IMR-90 (cell line): ENCODE data around the gene MACROD1. TPM values are rescaled to one million over a fixed set of nuclear protein-coding genes. Genes with fewer than 3 reads are reported as not detected.

Experiments used
- ATAC-seq: fragments of 200-7000 bp; cut with Tn5 transposase; 2 replicates; pipeline ENCODE4 v1.9.1; 2020; ENCODE audit warnings: low read depth, mild to moderate bottlenecking, moderate library complexity
- BruUV-seq: library from RNA; stranded (reverse); fragments of 400-500 nt; replicated peaks from 2 replicates; lab custom pipeline; 2021; lab: Mats Ljungman, UMichigan
- CTCF ChIA-PET: fragments of 300-600 bp; formaldehyde crosslinking; extraction: SDS; loops from one replicate; lab custom pipeline; 2021; ENCODE audit warnings: antibody characterized with exemption; lab: Yijun Ruan, JAX
- POLR2A ChIA-PET: fragments of 300-600 bp; sonication (Branson Sonifier 250); formaldehyde crosslinking; loops from one replicate; lab custom pipeline; 2022; ENCODE audit warnings: antibody characterized with exemption; ENCODE audit not compliant: unreplicated experiment; lab: Charles Lee
- DNase-seq: peaks from one replicate; pipeline ENCODE4 v3.0.0; 2013
- H2AFZ ChIP-seq: replicated peaks from 2 replicates; pipeline ENCODE3; 2013; ENCODE audit warnings: low read length, mild to moderate bottlenecking; ENCODE audit not compliant: poor library complexity
- H2AK5ac ChIP-seq: 2 replicates; pipeline ENCODE4 v1.6.1; 2013; ENCODE audit warnings: low read depth, low read length, inconsistent platforms
- H2AK9ac ChIP-seq: replicated peaks from 2 replicates; pipeline ENCODE3; 2013; ENCODE audit warnings: mild to moderate bottlenecking, low read depth, low read length, moderate library complexity; ENCODE audit not compliant: poor library complexity
- H2BK120ac ChIP-seq: 2 replicates; pipeline ENCODE4 v1.6.1; 2013; ENCODE audit warnings: low read depth, low read length, inconsistent platforms
- H2BK15ac ChIP-seq: 3 replicates; pipeline ENCODE4 v1.6.1; 2013; ENCODE audit warnings: low read depth, low read length, inconsistent platforms
- H2BK20ac ChIP-seq: 2 replicates; pipeline ENCODE4 v1.6.1; 2013; ENCODE audit warnings: low read depth, mild to moderate bottlenecking, inconsistent platforms, low read length, moderate library complexity
- H2BK5ac ChIP-seq: 2 replicates; pipeline ENCODE4 v1.6.1; 2013; ENCODE audit warnings: mild to moderate bottlenecking, low read depth, low read length, inconsistent platforms; ENCODE audit not compliant: poor library complexity, severe bottlenecking
- H3K14ac ChIP-seq: replicated peaks from 2 replicates; pipeline ENCODE4 v1.6.1; 2013; ENCODE audit warnings: low read depth, low read length, inconsistent platforms
- H3K18ac ChIP-seq: 2 replicates; pipeline ENCODE4 v1.6.1; 2013; ENCODE audit warnings: low read depth, low read length, control low read depth
- H3K23ac ChIP-seq: 2 replicates; pipeline ENCODE4 v1.6.1; 2013; ENCODE audit warnings: low read depth, low read length, inconsistent platforms
- H3K27ac ChIP-seq: 2 replicates; pipeline ENCODE4 v1.5.1; 2013; ENCODE audit warnings: mild to moderate bottlenecking, control low read depth, low read length; ENCODE audit not compliant: insufficient read depth
- H3K27me3 ChIP-seq: 2 replicates; pipeline ENCODE4 v1.6.1; 2013; ENCODE audit warnings: low read length; ENCODE audit not compliant: control insufficient read depth, insufficient read depth
- H3K36me3 ChIP-seq: 2 replicates; pipeline ENCODE4 v1.6.1; 2013; ENCODE audit warnings: low read length, mixed read lengths; ENCODE audit not compliant: control insufficient read depth, insufficient read depth
- H3K4ac ChIP-seq: 2 replicates; pipeline ENCODE4 v1.6.1; 2013; ENCODE audit warnings: low read depth, low read length, inconsistent platforms
- H3K4me1 ChIP-seq: 2 replicates; pipeline ENCODE4 v1.6.1; 2013; ENCODE audit warnings: low read length, mixed read lengths; ENCODE audit not compliant: control insufficient read depth, insufficient read depth
- H3K4me2 ChIP-seq: 2 replicates; pipeline ENCODE4 v1.6.1; 2013; ENCODE audit warnings: low read depth, mild to moderate bottlenecking, control low read depth, low read length, moderate library complexity
- H3K4me3 ChIP-seq: 2 replicates; pipeline ENCODE4 v1.5.1; 2013; ENCODE audit warnings: low read depth, mild to moderate bottlenecking, control low read depth, low read length, moderate library complexity; ENCODE audit not compliant: insufficient read depth
- H3K56ac ChIP-seq: 2 replicates; pipeline ENCODE4 v1.6.1; 2013; ENCODE audit warnings: low read length, inconsistent platforms; ENCODE audit not compliant: insufficient read depth; ENCODE audit errors: extremely low read depth
- H3K79me1 ChIP-seq, 2 experiments: 2 replicates each; pipeline ENCODE4 v1.6.1; 2013; ENCODE audit warnings: low read length in 2 of 2, inconsistent platforms in 1 of 2, low read depth in 1 of 2
- H3K9ac ChIP-seq: 2 replicates; pipeline ENCODE4 v1.6.1; 2013; ENCODE audit warnings: low read depth, low read length, control low read depth
- H3K9me1 ChIP-seq: 2 replicates; pipeline ENCODE4 v1.6.1; 2013; ENCODE audit warnings: low read length, inconsistent platforms; ENCODE audit not compliant: insufficient read depth
- H3K9me3 ChIP-seq: 2 replicates; pipeline ENCODE4 v1.6.1; 2013; ENCODE audit warnings: low read length; ENCODE audit not compliant: control insufficient read depth, insufficient read depth
- H4K20me1 ChIP-seq: 2 replicates; pipeline ENCODE4 v1.6.1; 2013; ENCODE audit warnings: low read length, inconsistent platforms; ENCODE audit not compliant: insufficient read depth
- H4K5ac ChIP-seq: 2 replicates; pipeline ENCODE4 v1.6.1; 2013; ENCODE audit warnings: mild to moderate bottlenecking, low read depth, low read length, control low read depth
- H4K8ac ChIP-seq, 2 experiments: 2 replicates each; pipeline ENCODE4 v1.6.1; 2013; ENCODE audit warnings: low read depth in 2 of 2, low read length in 2 of 2, control low read depth in 1 of 2, inconsistent platforms in 1 of 2
- H4K91ac ChIP-seq: 2 replicates; pipeline ENCODE4 v1.6.1; 2013; ENCODE audit warnings: low read depth, low read length, inconsistent platforms; ENCODE audit not compliant: insufficient read depth
- BHLHE40 ChIP-seq: fragments of 150-350 bp; IDR thresholded peaks from 2 replicates; pipeline ENCODE4 v1.6.1; 2016; ENCODE audit warnings: mild to moderate bottlenecking, low read depth, low read length
- CHD1 ChIP-seq: IDR thresholded peaks from 2 replicates; pipeline ENCODE4 v1.6.1; 2012; ENCODE audit warnings: low read depth, low read length, improper control_type of control experiment
- CTCF ChIP-seq: conservative IDR thresholded peaks from 2 replicates; pipeline ENCODE4 v1.5.1; 2012; ENCODE audit warnings: mild to moderate bottlenecking, low read depth, low read length, improper control_type of control experiment
- FOS ChIP-seq: fragments of 150-350 bp; IDR thresholded peaks from 2 replicates; pipeline ENCODE4 v1.6.1; 2016; ENCODE audit warnings: low read depth, low read length
- MAFK ChIP-seq: IDR thresholded peaks from 2 replicates; pipeline ENCODE4 v1.6.1; 2012; ENCODE audit warnings: low read depth, low read length, improper control_type of control experiment
- MAZ ChIP-seq: IDR thresholded peaks from 2 replicates; pipeline ENCODE4 v1.6.1; 2012; ENCODE audit warnings: low read depth, mild to moderate bottlenecking, low read length, improper control_type of control experiment, moderate library complexity, borderline replicate concordance
- POLR2A ChIP-seq: IDR thresholded peaks from 2 replicates; pipeline ENCODE4 v1.6.1; 2012; ENCODE audit warnings: mild to moderate bottlenecking, low read depth, low read length
- RCOR1 ChIP-seq: IDR thresholded peaks from 2 replicates; pipeline ENCODE4 v1.6.1; 2012; ENCODE audit warnings: mild to moderate bottlenecking, low read length, improper control_type of control experiment; ENCODE audit not compliant: insufficient replicate concordance
- RFX5 ChIP-seq: IDR thresholded peaks from 2 replicates; pipeline ENCODE4 v1.8.0; 2012; ENCODE audit warnings: low read depth, mild to moderate bottlenecking, low read length, moderate library complexity
- SMC3 ChIP-seq: fragments of 150-350 bp; IDR thresholded peaks from 2 replicates; pipeline ENCODE4 v1.6.1; 2016; ENCODE audit warnings: low read depth, mild to moderate bottlenecking, antibody characterized with exemption, low read length, moderate library complexity
- USF2 ChIP-seq: fragments of 150-350 bp; IDR thresholded peaks from 2 replicates; pipeline ENCODE4 v1.6.1; 2017; ENCODE audit warnings: mild to moderate bottlenecking, antibody characterized with exemption, low read length, low read depth
- WGBS, 2 experiments: methylation state at CpG; one replicate each; pipeline versions ENCODE4 v1.1.5 to v1.1.7; 2013; ENCODE audit warnings: missing lambda C conversion rate in 2 of 2; ENCODE audit not compliant: insufficient read length in 1 of 2; ENCODE audit errors: extremely low coverage in 2 of 2; 5-methylcytosine and 5-hydroxymethylcytosine counted together
- dilution Hi-C: fragments of 300-500 bp; cut with HindIII; formaldehyde crosslinking; loops from one replicate; pipeline ENCODE4 v1.14.3; 2018; ENCODE audit warnings: low sequenced_read_pairs; ENCODE audit not compliant: unreplicated experiment
- in situ Hi-C: fragments of 300-500 bp; cut with MboI; formaldehyde crosslinking; loops from 3 replicates; pipeline ENCODE4 v1.14.3; 2019; ENCODE audit warnings: low sequenced_read_pairs, inconsistent platforms, mixed read lengths
- intact Hi-C: fragments of 100-400 bp; cut with micrococcal nuclease; formaldehyde crosslinking; loops from 2 replicates; pipeline ENCODE4 v1.10.0; 2022
- polyA plus RNA-seq, 3 experiments: library from polyadenylated mRNA; depleted of rRNA; stranded (reverse); fragments of >200 nt; gene quantifications; 2 replicates each; pipeline ENCODE4 v1.2.3, GENCODE V29; 2012; ENCODE audit warnings: low replicate concordance in 1 of 3
- total RNA-seq: library from RNA; depleted of rRNA; stranded (reverse); fragments of >200 nt; gene quantifications from 2 replicates; pipeline ENCODE4 v1.2.3, GENCODE V29; 2012
- TF ChIP-seq, protein P1 (sequence below): fragments of 150-350 bp; IDR thresholded peaks from 2 replicates; pipeline ENCODE4 v1.6.1; 2016; ENCODE audit warnings: low read depth, mild to moderate bottlenecking, low read length, moderate library complexity, borderline replicate concordance

MACROD1 gene
- total and polyA plus RNA-seq, 2 of the 4 experiments (the other 2 are of a cell fraction) = 2.5 to 9.3 TPM

GRCh38 chr11:64008283-64008913 is 157.5 kb downstream of the MACROD1 start:
- dilution Hi-C loops = no loop called here
- no peak overlapping the region for H3K4me2 ChIP-seq
- DNase-seq (no peak), ATAC-seq (no peak)
- H4K8ac ChIP-seq = no peak overlapping the region
- H3K9me3 ChIP-seq = no peaks in the 10 kb centered on the region
- no peaks in the 10 kb centered on the region for H3K27me3 ChIP-seq
- in situ Hi-C loops = no loop called here
- H2BK120ac ChIP-seq = no peak overlapping the region
- H2AFZ ChIP-seq = peak overlapping the region; percentile 89
- intact Hi-C loops = loop anchor here (10.0 kb wide), 1 partner anchor 296 kb away; the partner anchor contains the start of genes CATSPERZ and ESRRA
- H3K18ac ChIP-seq = no peak overlapping the region
- no TSS peak for BruUV-seq
- TF ChIP-seq CTCF = no peak
- TF ChIP-seq POLR2A = no peak
- TF ChIP-seq FOS = no peak
- no peak for TF ChIP-seq MAZ
- no peak for TF ChIP-seq MAFK
- TF ChIP-seq, protein P1, sequence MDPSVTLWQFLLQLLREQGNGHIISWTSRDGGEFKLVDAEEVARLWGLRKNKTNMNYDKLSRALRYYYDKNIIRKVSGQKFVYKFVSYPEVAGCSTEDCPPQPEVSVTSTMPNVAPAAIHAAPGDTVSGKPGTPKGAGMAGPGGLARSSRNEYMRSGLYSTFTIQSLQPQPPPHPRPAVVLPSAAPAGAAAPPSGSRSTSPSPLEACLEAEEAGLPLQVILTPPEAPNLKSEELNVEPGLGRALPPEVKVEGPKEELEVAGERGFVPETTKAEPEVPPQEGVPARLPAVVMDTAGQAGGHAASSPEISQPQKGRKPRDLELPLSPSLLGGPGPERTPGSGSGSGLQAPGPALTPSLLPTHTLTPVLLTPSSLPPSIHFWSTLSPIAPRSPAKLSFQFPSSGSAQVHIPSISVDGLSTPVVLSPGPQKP = no peak
- TF ChIP-seq BHLHE40 = no peak
- TF ChIP-seq CHD1 = no peak
- TF ChIP-seq RFX5 = no peak
- no peak for TF ChIP-seq RCOR1
- no peak for TF ChIP-seq USF2
- no peak for TF ChIP-seq SMC3
- ChIA-PET CTCF (interaction anchor here (1.4 kb wide), 1 partner anchor 141 kb away, joined by 3 read pairs; no protein-coding TSS in a partner anchor), POLR2A (no interaction called here)
- WGBS, 2 experiments = 92% methylated on average over 5 of the region's 26 CpGs; no CpG with 5 or more reads in 1 of the 2 experiments
- H2BK20ac ChIP-seq = no peak overlapping the region
- H3K27ac ChIP-seq = no peak overlapping the region
- no peak overlapping the region for H4K91ac ChIP-seq
- peaks cover 10% of the 10 kb centered on the region for H3K4me1 ChIP-seq
- H4K20me1 ChIP-seq = no peaks in the 10 kb centered on the region
- no peak overlapping the region for H2BK15ac ChIP-seq
- no peaks in the 10 kb centered on the region for H3K79me1 ChIP-seq
- H3K9me1 ChIP-seq = no peaks in the 10 kb centered on the region
- no peak overlapping the region for H2AK9ac ChIP-seq
- no peak overlapping the region for H3K23ac ChIP-seq
- peak overlapping the region; percentile 42; the same call in 1 of the 2 replicates for H3K9ac ChIP-seq
- no peak overlapping the region for H4K5ac ChIP-seq
- H3K4me3 ChIP-seq = no peak overlapping the region
- no peak overlapping the region for H3K4ac ChIP-seq
- H3K14ac ChIP-seq = no peak overlapping the region
- H3K36me3 ChIP-seq = no peaks in the 10 kb centered on the region
- H2AK5ac ChIP-seq = no peak overlapping the region
- H2BK5ac ChIP-seq = no peak overlapping the region
- H3K56ac ChIP-seq = no peak overlapping the region
